Epithelial cell of prostate (primary cell): ENCODE data around the gene SERINC2.
"Not testable (repeated sequence)": the region's sequence is repeated elsewhere in the genome, so short reads cannot be mapped to it uniquely, and the experiment has no call there.

ENCODE experiments used
- DNase-seq: peaks from one replicate; pipeline ENCODE4 v3.0.0-alpha.2; 2011; ENCODE audit warnings: low read depth, low spot score
- H3K27ac ChIP-seq: fragments of 450-650 bp; 2 replicates; pipeline ENCODE4 v1.5.1; 2017; ENCODE audit warnings: mild to moderate bottlenecking

SERINC2 gene

DNA sequence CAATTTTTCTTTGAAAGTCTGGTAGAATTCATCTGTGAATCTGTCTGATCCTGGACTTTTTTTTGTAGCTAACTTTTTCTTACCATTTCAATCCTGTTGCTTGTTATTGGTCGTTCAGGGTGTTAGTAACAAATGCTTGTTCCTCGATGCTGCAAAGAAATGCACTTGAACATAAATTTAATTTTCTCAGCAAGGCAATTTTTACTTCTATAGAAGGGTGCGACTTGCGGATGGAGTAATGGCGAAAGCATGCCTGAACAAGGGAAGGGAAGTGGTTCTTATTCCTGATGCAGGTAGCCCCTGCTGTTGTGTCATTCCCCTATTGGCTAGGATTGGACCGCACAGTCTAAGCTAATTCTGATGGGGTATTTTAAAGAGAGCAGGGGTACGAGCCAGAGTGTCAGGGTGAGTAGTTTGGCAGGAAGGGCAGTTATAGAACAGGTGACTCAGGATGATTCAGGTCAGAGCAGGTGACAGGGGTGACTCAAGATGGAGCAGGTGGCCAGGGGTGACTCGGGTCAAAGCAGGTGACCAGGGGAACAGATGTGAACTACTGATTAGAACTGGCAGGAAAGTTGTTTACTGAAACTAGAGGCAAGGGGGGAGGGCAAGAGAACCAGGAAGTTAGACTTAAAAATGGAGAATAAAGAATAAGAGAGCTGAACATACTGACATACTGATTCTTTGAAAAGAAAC is 40.5 kb downstream of the SERINC2 start:
- no peak for DNase-seq
- peak overlapping the region; percentile 6 for H3K27ac ChIP-seq

DNA sequence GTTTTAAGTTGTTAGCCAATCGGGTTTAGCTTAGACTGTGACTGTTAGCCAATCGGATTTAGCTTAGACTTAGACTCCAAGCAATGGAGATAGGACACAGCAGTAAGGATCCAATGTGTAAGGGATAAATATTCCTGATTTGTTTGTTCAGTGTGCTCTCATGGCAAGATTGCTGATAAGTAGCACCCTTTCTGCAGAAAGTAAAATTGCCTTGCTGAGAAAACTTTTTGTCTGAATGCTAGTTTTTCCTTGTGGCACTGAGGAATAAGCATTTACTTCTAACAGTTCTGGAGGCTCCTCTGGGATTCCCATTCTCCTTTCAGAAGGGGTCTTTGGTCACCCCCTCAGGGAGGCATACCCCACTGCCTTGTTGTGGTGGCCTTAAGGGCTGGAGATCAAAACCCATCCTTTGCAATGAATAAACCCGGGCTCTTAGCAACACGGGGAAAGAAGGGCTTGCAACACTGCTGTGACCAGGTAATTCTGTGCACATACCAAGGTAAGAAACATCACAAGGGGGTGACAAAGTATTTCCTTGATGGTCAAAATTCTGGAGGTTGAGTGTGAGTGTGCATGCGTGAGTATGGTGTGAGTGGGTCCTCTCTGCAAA is 45.4 kb downstream of the SERINC2 start:
- DNase-seq: no peak
- no peak overlapping the region for H3K27ac ChIP-seq

DNA sequence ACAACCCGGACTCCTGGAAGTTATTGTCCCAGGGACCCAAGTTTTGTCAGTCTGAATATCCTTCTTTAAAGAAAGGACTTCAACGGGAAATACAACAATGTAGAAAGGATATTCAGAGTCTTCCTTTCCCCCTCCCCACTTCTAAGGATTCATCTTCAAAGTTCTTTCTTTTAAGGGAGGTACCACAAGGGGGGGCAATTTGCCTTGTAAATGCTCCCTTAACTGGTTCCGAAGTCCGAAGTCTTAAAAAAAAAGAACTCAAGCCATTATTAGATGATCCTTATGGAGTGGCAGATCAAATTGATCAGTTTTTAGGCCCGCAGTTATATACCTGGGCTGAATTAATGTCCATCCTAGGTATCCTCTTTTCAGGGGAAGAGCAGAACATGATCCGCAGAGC is 47.0 kb downstream of the SERINC2 start:
- no peak overlapping the region for H3K27ac ChIP-seq
- DNase-seq: no peak

DNA sequence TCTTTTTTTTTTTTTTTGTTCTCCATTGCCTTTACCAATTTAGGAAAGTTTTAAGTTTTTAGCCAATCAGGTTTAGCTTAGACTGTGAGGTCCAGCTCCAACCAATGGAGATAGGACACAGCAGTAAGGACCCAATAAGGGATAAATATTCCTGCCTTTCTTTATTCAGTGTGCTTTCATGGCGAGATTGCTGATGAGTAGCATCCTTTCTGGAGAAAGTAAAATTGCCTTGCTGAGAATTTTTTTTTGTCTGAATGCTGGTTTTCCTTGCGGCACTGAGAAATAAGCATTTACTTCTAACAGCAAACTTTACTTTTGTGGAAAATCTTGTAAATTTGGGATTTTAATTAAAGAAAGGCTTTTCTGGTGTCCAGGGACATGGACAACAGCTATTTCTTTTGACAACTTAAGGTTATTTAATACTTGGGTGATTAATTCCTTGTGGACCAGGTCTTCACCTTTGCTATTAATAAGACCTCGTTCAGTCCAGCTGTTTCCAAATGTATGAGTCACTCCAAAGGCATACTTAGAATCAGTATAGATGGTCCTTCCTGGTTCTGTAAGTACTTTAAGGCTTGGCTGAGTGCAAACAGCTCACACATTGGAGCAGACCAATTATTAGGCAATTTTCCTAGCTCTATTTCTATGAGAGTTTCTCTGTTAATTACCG is 54.1 kb downstream of the SERINC2 start:
- H3K27ac ChIP-seq: peak overlapping the region; percentile 39
- DNase-seq: no peak

DNA sequence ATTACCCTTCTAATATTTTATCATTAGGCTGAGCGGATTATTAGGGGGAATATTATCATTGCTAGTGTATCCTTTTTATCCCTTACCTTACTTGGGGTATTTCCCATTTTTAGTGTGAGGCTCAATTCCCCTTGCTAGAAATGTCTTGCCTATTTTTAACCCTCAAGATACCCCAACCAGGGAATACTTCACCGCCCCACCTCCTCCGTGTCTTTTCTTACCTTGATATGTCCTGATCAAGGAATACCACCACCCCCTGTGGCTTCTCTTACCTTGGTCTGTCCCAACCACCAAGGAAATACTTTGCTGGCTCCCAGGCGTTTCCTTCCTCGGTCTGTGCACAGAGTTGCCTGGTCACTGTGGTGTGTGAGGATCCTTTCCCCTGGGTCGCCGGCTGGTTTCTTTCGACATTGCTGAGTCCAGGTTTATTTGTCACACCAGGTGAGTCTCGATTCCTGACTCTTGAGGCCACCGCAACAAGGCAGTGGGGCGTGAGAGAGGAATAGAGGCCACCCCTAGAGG is 57.8 kb downstream of the SERINC2 start:
- H3K27ac ChIP-seq: peak overlapping the region; percentile 68
- DNase-seq: no peak

DNA sequence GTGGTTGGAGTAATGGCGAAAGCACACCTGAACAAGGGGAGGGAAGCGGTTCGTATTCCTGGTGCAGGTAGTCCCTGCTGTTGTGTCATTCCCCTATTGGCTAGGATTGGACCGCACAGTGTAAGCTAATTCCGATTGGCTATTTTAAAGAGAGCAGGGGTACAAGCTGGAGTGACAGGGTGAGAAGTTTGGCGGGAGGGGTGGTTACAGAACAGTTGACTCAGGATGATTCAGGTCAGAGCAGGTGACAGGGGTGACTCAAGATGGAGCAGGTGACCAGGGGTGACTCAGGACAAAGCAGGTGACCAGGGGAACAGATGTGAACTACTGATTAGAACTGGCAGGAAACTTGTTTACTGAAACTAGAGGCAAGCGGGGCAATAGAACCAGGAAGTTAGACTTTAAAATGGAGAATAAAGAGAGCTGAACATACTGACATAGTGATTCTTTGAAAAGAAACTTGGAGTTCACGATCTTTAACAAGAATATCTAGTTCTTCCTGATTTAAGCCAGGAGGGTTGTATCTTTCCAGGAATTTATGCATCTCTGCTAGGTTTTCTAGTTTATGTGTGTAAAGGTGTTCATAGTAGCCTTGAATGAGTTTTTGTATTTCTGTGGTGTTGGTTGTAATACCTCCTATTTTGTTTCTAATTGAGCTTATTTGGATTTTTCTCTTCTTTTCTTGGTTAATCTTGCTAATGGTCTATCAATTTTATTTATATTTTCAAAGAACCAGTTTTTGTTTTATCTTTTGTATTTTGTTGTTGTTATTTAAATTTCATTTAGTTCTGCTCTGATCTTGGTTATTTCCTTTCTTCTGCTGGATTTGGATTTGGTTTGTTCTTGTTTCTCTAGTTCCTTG is 58.7 kb downstream of the SERINC2 start:
- H3K27ac ChIP-seq: peak overlapping the region; percentile 68
- DNase-seq: peak; percentile 88

DNA sequence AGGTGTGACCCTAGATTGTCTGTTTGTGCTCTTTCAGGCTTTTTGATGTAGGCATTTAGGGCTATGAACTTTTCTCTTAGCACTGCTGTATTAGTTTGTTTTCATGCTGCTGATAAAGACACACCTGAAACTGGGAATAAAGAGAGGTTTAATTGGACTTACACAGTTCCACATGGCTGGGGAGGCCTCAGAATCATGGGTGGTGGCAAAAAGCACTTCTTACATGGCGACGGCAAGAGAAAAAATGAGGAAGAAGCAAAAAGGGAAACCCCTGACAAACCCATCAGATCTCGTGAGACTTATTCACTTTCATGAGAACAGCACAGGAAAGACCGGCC is 59.3 kb downstream of the SERINC2 start:
- DNase-seq: not testable (repeated sequence)
- peak overlapping the region; percentile 68 for H3K27ac ChIP-seq

DNA sequence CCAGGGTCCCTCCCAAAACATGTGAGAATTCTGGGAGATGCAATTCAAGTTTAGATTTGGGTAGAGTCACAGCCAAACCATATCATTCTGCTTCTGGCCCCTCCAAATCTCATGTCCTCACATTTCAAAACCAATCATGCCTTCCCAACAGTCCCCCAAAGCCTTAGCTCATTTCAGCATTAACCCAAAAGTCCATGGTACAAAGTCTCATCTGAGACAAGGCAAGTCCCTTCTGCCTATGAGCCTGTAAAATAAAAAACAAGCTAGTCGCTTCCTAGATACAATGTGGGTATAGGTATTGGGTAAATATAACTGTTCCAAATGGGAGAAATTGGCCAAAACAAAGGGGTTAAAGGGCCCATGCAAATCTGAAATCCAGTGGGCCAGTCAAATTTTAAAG is 59.7 kb downstream of the SERINC2 start:
- DNase-seq: not testable (repeated sequence)
- H3K27ac ChIP-seq: peak overlapping the region; percentile 68

DNA sequence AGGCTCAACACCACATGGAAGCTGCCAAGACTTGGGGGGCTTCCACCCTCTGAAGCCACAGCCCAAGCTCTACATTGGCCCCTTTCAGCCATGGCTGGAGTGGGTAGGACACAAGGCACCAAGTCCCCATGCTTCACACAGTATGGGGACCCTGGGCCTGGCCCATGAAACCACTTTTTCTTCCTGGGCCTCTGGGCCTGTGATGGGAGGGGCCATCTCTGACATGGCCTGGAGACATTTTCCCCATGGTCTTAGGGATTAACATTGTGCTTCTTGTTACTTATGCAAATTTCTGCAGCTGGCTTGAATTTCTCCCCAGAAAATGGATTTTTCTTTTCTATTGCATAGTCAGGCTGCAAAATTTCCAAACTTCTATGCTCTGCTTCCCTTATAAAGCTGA is 60.5 kb downstream of the SERINC2 start:
- not testable (repeated sequence) for DNase-seq, H3K27ac ChIP-seq

DNA sequence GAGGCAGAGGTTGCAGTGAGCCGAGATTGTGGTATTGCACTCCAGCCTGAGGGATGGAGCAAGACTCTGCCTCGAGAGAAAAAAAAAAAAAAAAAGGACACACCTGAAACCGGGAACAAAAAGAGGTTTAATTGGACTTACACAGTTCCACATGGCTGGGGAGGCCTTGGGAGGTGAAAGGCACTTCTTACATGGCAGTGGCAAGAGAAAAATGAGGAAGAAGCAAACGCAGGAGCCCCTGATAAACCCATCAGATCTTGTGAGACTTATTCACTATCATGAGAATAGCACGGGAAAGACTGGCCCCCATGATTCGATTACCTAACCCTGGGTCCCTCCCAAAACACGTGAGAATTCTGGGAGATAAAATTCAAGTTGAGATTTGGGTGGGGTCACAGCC is 61.6 kb downstream of the SERINC2 start:
- not testable (repeated sequence) for DNase-seq, H3K27ac ChIP-seq

DNA sequence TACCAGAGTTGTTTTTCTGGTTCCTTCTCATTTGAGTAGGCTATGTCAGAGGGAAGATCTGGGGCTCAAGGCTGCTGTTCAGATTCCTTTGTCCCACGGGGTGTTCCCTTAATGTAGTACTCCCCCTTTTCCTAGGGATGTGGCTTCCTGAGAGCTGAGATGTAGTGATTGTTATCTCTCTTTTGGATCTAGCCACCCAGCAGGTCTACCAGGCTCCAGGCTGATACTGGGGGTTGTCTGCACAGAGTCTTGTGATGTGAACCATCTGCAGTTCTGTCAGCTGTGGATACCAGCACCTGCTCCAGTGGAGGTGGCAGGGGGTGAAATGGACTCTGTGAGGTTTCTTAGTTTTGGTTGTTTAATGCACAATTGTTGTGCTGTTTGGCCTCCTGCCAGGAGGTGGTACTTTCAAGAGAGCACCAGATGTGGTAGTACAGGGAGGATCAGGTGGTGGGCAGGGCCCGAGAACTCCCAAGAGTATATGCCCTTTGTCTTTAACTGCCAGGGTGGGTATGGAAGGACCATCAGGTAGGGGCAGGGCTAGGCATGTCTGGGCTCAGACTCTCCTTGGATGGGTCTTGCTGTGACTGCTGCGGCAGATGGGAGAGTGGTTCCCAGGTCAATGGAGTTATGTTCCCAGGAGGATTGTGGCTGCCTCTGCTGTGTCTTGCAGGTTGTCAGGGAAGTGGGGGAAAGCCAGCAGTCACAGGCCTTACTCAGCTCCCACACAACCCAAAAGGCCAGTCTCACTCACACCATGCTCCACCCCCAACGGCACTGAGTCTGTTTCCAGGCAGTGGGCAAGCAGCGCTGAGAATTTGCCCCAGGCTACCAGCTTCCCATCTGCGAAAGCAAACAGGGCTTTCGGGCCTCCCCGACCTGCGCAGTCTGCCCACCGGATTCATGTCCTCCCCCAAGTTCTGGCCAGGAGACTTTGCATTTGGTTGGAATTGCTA is 64.2 kb downstream of the SERINC2 start:
- H3K27ac ChIP-seq: peak overlapping the region; percentile 43

DNA sequence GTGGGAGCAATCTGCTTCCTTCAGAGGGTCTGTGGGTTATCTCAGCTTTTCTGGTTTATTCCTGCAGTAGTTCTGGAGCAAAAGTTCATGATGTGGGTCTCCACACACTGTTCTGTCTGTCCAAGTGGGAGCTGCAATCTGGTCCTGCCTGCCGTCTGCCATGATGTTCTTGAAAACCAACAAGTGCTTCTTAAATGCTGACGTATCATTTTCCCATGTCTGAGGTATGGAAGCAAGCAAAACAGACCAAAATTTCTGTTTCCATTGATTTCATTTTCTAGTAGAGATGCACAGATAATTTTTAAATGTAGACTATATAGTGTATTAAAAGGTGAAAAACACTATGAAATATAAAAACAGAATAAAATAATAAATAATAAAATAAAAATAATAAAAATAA is 65.2 kb downstream of the SERINC2 start:
- no peak overlapping the region for H3K27ac ChIP-seq
- DNase-seq: no peak

More for the DNA sequence above, 64.2 kb downstream of the SERINC2 start:
- peak; percentile 45 for DNase-seq

DNA sequence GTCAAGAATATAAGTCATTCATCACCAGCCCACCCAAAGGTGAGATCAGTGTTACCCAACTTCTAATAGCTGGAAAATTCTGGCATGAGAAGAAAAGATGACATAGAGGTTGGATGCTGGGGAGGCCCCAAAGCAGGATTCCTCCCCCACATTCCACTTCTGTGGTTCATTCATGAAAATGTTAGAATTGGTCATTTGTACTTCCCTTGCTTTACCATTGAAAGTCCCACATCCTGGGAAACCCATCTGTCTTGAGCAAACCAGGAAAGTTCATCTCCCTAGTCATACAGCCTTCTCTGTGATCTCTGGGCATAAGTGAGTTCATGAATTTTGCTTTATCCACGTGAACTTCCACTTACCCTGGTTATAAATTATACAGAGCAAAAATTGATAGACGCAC is 66.8 kb downstream of the SERINC2 start:
- H3K27ac ChIP-seq: no peak overlapping the region
- no peak for DNase-seq

DNA sequence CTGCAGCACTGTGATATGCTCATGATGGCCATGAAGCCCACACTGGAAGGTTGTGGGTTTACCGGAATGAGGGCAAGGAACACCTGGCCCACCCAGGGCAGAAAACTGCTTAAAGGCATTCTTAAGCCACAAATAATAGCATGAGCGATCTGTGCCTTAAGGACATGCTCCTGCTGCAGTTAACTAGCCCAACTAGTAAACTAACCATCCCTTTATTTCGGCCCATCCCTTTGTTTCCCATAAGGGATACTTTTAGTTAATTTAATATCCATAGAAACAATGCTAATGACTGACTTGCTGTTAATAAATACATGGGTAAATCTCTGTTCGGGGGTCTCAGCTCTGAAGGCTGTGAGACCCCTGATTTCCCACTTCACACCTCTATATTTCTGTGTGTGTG is 67.4 kb downstream of the SERINC2 start:
- not testable (repeated sequence) for DNase-seq, H3K27ac ChIP-seq

DNA sequence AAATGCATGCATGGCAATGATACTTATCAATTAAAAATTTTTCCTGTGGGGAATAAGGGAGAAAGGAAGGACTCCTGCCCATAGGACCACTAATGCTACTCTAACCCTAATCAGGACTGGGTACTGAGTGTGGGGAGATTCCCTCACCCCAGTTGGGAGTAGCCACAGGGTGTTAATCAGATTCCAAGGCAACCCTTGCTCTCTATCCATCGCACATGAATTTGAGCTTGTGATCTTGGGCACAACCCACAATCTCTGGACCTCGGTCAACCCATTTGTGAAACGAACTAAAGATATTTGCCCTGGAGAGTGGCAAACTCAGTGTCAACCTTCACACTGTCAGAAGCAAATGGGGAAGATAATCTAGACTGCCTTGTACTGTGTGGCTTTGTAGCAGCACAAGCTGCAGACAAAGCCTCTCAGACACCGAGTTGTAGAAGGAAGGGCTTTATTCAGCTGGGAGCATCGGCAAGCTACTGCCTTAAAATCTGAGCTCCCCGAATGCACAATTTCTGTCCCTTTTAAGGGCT is 69.5 kb downstream of the SERINC2 start:
- DNase-seq: no peak
- peak overlapping the region; percentile 89 for H3K27ac ChIP-seq

DNA sequence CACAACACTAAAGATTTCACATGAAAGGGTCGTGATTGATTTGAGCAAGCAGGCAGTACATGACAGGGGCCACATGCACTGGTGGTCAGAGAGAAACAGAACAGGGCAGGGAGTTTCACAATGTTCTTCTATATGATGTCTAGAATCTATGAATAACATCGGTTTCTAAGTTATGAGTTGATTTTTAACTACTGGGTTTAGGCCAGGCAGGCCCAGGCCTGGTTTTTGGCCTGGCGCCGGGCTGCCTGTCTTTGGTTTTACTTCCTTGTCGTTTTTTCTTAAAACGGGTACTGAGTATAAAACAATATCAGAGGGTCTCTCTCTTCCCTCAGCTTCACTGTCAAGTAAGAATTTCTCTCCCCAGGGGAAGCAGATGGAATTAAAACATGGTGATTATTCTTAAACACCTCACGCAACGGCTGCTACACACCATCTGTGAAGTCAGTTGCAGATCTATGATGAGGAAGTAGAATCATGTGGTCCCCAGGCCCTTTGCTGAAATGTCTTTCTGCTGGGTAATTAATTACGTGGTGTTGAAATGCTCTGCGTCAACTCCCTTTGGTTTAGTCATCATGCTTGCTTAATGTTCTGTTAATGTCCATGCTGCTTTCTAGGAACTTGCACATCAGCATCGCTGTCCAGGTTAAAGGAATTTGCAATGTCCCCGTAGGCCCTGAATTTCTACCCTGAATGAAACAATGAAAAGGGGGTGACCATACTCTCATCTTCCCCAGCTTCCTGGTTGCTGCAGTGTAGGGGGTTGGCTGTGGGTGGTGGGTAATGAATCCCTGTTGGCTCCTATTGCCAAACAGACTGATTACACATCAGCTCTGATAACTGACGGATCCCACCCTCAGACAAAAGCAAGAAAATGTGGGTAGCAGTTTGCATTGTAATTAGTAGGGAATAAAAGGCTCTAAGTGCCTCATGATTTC is 70.3 kb downstream of the SERINC2 start:
- DNase-seq: peak; percentile 93
- H3K27ac ChIP-seq: peak overlapping the region; percentile 89
